Keratinocyte (primary cell): ENCODE measurements around the gene AHCYL2. TPM values are rescaled to one million over a fixed set of nuclear protein-coding genes. Genes with fewer than 3 reads are reported as not detected.

Experiments used
- DNase-seq: peaks from one replicate; pipeline ENCODE4 v3.0.0-alpha.2; 2011; ENCODE audit warnings: low read depth, missing footprints, low spot score
- FAIRE-seq: peaks from 2 replicates; lab custom pipeline; 2011; peaks lifted over from hg19 to GRCh38; lab: Jason Lieb, UNC
- H2AFZ ChIP-seq: 2 replicates; pipeline ENCODE4 v1.6.0; 2012; ENCODE audit warnings: low read length, control low read depth, inconsistent platforms; ENCODE audit not compliant: control insufficient read depth
- H3K27ac ChIP-seq: 2 replicates; pipeline ENCODE4 v1.5.1; 2011; ENCODE audit warnings: low read length; ENCODE audit not compliant: control insufficient read depth, insufficient read depth
- H3K27me3 ChIP-seq: 3 replicates; pipeline ENCODE4 v1.6.0; 2011; ENCODE audit warnings: low read length; ENCODE audit not compliant: control insufficient read depth, insufficient read depth; ENCODE audit errors: extremely low read depth
- H3K36me3 ChIP-seq, 2 experiments: 2 replicates in 1 of 2; 3 replicates in 1 of 2; pipeline ENCODE4 v1.5.1; 2011; ENCODE audit warnings: low read length in 2 of 2, mild to moderate bottlenecking in 1 of 2; ENCODE audit not compliant: control insufficient read depth in 2 of 2, insufficient read depth in 2 of 2; ENCODE audit errors: extremely low read depth in 1 of 2
- H3K4me1 ChIP-seq: 3 replicates; pipeline ENCODE4 v1.5.1; 2011; ENCODE audit warnings: low read length; ENCODE audit not compliant: control insufficient read depth, insufficient read depth; ENCODE audit errors: extremely low read depth
- H3K4me2 ChIP-seq: 3 replicates; pipeline ENCODE4 v1.6.0; 2011; ENCODE audit warnings: low read depth, low read length; ENCODE audit not compliant: control insufficient read depth, insufficient read depth; ENCODE audit errors: extremely low read depth
- H3K4me3 ChIP-seq, 3 experiments: fragments of 200-600 bp in 1 of 3; sonication (generic) in 1 of 3; 2 replicates in 2 of 3; 3 replicates in 1 of 3; pipeline ENCODE4 v1.5.1; 2011 to 2016; ENCODE audit warnings: low read length in 3 of 3, mild to moderate bottlenecking in 3 of 3, control low read depth in 2 of 3, inconsistent platforms in 1 of 3, low read depth in 1 of 3, mixed read lengths in 1 of 3, mixed run types in 1 of 3, moderate library complexity in 1 of 3; ENCODE audit not compliant: control insufficient read depth in 2 of 3, insufficient read depth in 2 of 3; ENCODE audit errors: extremely low read depth in 1 of 3
- H3K79me2 ChIP-seq: 2 replicates; pipeline ENCODE4 v1.6.0; 2012; ENCODE audit warnings: low read length; ENCODE audit not compliant: control insufficient read depth, insufficient read depth
- H3K9ac ChIP-seq: 3 replicates; pipeline ENCODE4 v1.6.0; 2011; ENCODE audit warnings: low read length; ENCODE audit not compliant: control insufficient read depth, insufficient read depth; ENCODE audit errors: extremely low read depth
- H3K9me1 ChIP-seq: 3 replicates; pipeline ENCODE4 v1.6.0; 2011; ENCODE audit warnings: low read length; ENCODE audit not compliant: control insufficient read depth, insufficient read depth; ENCODE audit errors: extremely low read depth
- H3K9me3 ChIP-seq: 2 replicates; pipeline ENCODE4 v1.5.1; 2012; ENCODE audit warnings: low read depth, low read length; ENCODE audit not compliant: control insufficient read depth
- H4K20me1 ChIP-seq: 3 replicates; pipeline ENCODE4 v1.6.0; 2011; ENCODE audit warnings: low read length; ENCODE audit not compliant: control insufficient read depth, insufficient read depth; ENCODE audit errors: extremely low read depth
- EZH2 ChIP-seq: IDR thresholded peaks from one replicate; pipeline ENCODE4 v1.6.1; 2012; ENCODE audit warnings: inconsistent platforms, mild to moderate bottlenecking, low read length, moderate library complexity
- dilution Hi-C: fragments of 300-500 bp; cut with MboI; formaldehyde crosslinking; loops from one replicate; pipeline ENCODE4 v1.7.0; 2020; ENCODE audit warnings: low sequenced_read_pairs; ENCODE audit not compliant: extremely low pct_ligation_motif_present
- polyA plus RNA-seq, 5 experiments: library from polyadenylated mRNA; depleted of rRNA in 3 of 5; stranded (reverse) in 3 of 5; stranded (forward) in 1 of 5; unstranded in 1 of 5; fragments of >200 nt; gene quantifications; 1 replicate in 1 of 5; 2 replicates in 3 of 5; 3 replicates in 1 of 5; pipeline versions ENCODE4 v1.2.1 to v1.2.3, GENCODE V29; 2011 to 2012; ENCODE audit warnings: missing spikeins in 2 of 5, low read depth in 1 of 5, low replicate concordance in 1 of 5
- TF ChIP-seq, protein P1 (sequence below), 3 experiments: IDR thresholded peaks in 1 of 3; conservative IDR thresholded peaks in 1 of 3; optimal IDR thresholded peaks in 1 of 3; 2 replicates in 2 of 3; 3 replicates in 1 of 3; pipeline versions ENCODE3 to v1.5.1; 2011; ENCODE audit warnings: low read length in 3 of 3, mild to moderate bottlenecking in 3 of 3, moderate library complexity in 2 of 3, control low read depth in 1 of 3, inconsistent platforms in 1 of 3; ENCODE audit not compliant: insufficient read depth in 2 of 3; ENCODE audit errors: extremely low read depth in 1 of 3

Gene AHCYL2
- polyA plus RNA-seq, 1 donor (not counting 4 experiments of a cell fraction or from before 2014, with no cell fraction given), result 32.8 TPM

DNA sequence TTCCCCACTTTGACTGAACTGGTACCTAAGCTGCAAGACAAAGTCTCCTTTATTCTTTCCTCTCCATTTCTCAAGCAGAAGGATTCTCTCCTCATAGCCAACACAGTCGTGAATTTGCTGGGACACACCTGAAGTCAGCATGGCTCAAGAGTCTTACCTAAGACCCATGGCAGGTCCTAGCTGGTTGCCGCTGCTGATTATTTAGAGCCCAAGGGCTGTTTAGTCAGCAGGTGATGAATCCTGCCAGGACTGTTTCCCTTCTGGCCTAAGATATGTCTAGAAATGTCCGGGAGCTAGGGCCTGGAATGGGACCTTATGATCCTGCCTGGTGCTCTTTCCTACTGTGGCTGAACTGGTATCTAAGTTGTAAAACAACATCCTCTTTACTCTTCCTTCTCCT is 82.8 kb downstream of the AHCYL2 start:
- DNase-seq (peak; percentile 86), FAIRE-seq (no peak)
- Histone ChIP-seq H3K9me3 (no peaks in the 10 kb centered on the region), H3K4me2 (peak overlapping the region; percentile 71), H3K9ac (peak overlapping the region; percentile 75), H3K36me3 (no peaks in the 10 kb centered on the region), H4K20me1 (no peaks in the 10 kb centered on the region), H3K27me3 (no peaks in the 10 kb centered on the region), H3K4me3 (peak overlapping the region in 1 of 3 experiments; percentile 40), H3K27ac (peak overlapping the region; percentile 98), H3K9me1 (no peaks in the 10 kb centered on the region), H2AFZ (peak overlapping the region; percentile 93), H3K4me1 (peaks cover 28% of the 10 kb centered on the region), H3K79me2 (no peaks in the 10 kb centered on the region)
- dilution Hi-C loops, result no loop called here
- TF ChIP-seq, protein P1, sequence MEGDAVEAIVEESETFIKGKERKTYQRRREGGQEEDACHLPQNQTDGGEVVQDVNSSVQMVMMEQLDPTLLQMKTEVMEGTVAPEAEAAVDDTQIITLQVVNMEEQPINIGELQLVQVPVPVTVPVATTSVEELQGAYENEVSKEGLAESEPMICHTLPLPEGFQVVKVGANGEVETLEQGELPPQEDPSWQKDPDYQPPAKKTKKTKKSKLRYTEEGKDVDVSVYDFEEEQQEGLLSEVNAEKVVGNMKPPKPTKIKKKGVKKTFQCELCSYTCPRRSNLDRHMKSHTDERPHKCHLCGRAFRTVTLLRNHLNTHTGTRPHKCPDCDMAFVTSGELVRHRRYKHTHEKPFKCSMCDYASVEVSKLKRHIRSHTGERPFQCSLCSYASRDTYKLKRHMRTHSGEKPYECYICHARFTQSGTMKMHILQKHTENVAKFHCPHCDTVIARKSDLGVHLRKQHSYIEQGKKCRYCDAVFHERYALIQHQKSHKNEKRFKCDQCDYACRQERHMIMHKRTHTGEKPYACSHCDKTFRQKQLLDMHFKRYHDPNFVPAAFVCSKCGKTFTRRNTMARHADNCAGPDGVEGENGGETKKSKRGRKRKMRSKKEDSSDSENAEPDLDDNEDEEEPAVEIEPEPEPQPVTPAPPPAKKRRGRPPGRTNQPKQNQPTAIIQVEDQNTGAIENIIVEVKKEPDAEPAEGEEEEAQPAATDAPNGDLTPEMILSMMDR (optimal IDR thresholded peaks at IDR 0.05 in 1 of 3, IDR thresholded peaks at IDR 0.05 in 1 of 3, conservative IDR thresholded peaks at IDR 0.05 in 1 of 3; ENCODE audit: extremely low read depth in 1 of 3, insufficient read depth in 2 of 3, low read length in 3 of 3), result no peak
- no peak for TF ChIP-seq EZH2

DNA sequence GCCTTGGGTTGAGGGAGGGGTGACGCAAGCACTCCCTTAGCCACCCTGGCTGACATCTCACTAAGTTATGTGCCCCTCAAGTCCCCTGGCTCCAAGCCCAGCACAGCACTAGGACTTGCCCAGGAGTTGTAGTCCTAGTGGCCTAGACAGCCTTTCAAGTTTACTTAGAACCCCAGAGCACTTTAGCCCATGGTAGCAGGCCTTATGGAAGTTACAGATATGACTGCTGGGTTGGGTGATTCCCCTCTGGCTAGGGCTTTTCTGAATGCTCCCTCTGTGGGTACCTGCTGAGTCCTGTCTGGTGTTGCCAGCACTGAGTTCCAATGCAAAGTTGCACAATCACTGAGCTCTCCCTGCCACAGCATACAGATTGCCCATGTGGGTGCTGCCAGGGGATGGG is 83.2 kb downstream of the AHCYL2 start:
- FAIRE-seq, result peak; percentile 98

More for the DNA sequence above, 83.2 kb downstream of the AHCYL2 start:
- Histone ChIP-seq H3K9me3 (no peaks in the 10 kb centered on the region), H3K9ac (peak overlapping the region; percentile 75), H3K4me3 (peak overlapping the region in 1 of 3 experiments; percentile 40), H3K27ac (peak overlapping the region; percentile 98), H3K4me1 (peaks cover 28% of the 10 kb centered on the region), H4K20me1 (no peaks in the 10 kb centered on the region), H3K9me1 (no peaks in the 10 kb centered on the region), H3K79me2 (no peaks in the 10 kb centered on the region), H3K4me2 (peak overlapping the region; percentile 71), H3K36me3 (no peaks in the 10 kb centered on the region), H2AFZ (peak overlapping the region; percentile 93), H3K27me3 (no peaks in the 10 kb centered on the region)
- DNase-seq, result peak; percentile 70
- dilution Hi-C loops, result no loop called here
- no peak for TF ChIP-seq EZH2
- TF ChIP-seq, protein P1 (optimal IDR thresholded peaks at IDR 0.05 in 1 of 3, IDR thresholded peaks at IDR 0.05 in 1 of 3, conservative IDR thresholded peaks at IDR 0.05 in 1 of 3; ENCODE audit: extremely low read depth in 1 of 3, insufficient read depth in 2 of 3, low read length in 3 of 3), result no peak
